Esophagus squamous epithelium (tissue), 4 donors: Measurements from ENCODE around the gene KDM1B.

ENCODE experiments used
- CTCF ChIP-seq, 6 experiments: fragments of 450-650 bp in 4 of 6; fragments of 200-600 bp in 2 of 6; sonication (generic) in 2 of 6; IDR thresholded peaks; one replicate each; pipeline ENCODE4 v1.5.1; 2016 to 2019; ENCODE audit warnings: antibody characterized with exemption in 6 of 6, mild to moderate bottlenecking in 4 of 6, moderate library complexity in 4 of 6
- POLR2A ChIP-seq, 4 donors: fragments of 450-650 bp; IDR thresholded peaks; one replicate each; pipeline ENCODE4 v1.6.1; 2017; ENCODE audit warnings: antibody characterized with exemption in 4 of 4, mild to moderate bottlenecking in 4 of 4, moderate library complexity in 3 of 4

DNA sequence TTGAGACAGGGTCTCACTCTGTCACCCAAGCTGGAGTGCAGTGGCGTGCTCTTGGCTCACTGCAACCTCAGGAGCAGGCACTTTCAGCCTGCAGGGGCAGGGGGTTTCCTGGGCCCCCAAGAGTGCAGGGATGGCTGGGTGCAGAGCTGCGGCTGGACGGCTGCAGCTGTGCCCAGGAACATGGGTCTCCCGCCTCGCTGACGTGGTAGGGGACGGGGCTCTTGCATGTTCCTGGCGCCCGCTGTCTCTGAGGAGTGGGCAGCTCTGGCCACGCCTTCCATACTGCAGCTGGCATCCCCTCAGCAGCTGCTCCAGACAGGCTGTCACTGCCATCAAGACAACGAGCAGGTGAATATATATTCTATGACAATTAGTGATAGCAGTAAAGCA is 111.3 kb downstream of the KDM1B start:
- no peak for TF ChIP-seq CTCF (IDR thresholded peaks at IDR 0.05)
- no peak for TF ChIP-seq POLR2A (IDR thresholded peaks at IDR 0.05)
